K562 (cell line): ENCODE results near the gene OR2AJ1. TPM values are rescaled to one million over a fixed set of nuclear protein-coding genes. Genes with fewer than 3 reads are reported as not detected.
A peak's percentile ranks its signal among the peaks of the same experiment; 100 is the strongest.

Source experiments
- ATAC-seq: fragments of 200-7000 bp; cut with Tn5 transposase; 3 replicates; pipeline ENCODE4 v1.9.1; 2020; ENCODE audit warnings: moderate library complexity
- BruUV-seq: library from RNA; stranded (reverse); fragments of 400-500 nt; replicated peaks from 2 replicates; lab custom pipeline; 2021; lab: Mats Ljungman, UMichigan
- CTCF ChIA-PET: fragments of 300-600 bp; formaldehyde crosslinking; extraction: SDS; loops from one replicate; lab custom pipeline; 2021; ENCODE audit warnings: low intra/inter-chr PET ratio; lab: Yijun Ruan, JAX
- POLR2A ChIA-PET: fragments of 300-600, 350-650 bp; sonication (Branson Sonifier 250); formaldehyde crosslinking; extraction: SDS; loops from one replicate; lab custom pipeline; 2021; ENCODE audit warnings: antibody characterized with exemption, inconsistent platforms; lab: Yijun Ruan, JAX
- DNase-seq, 4 experiments: peaks; one replicate each; pipeline versions ENCODE4 v3.0.0 to v3.0.0-alpha.2; 2011 to 2018; ENCODE audit warnings: low spot score in 3 of 4, mixed read lengths in 3 of 4; ENCODE audit errors: extremely low read depth in 1 of 4
- FAIRE-seq: peaks from 2 replicates; lab custom pipeline; 2011; peaks lifted over from hg19 to GRCh38; lab: Jason Lieb, UNC
- H2AFZ ChIP-seq: 2 replicates; pipeline ENCODE4 v1.6.0; 2011; ENCODE audit warnings: low read depth, low read length, control low read depth, inconsistent platforms
- H3K27ac ChIP-seq: fragments of 200-600 bp; 3 replicates; pipeline ENCODE4 v1.8.0; 2011; ENCODE audit warnings: low read depth, mild to moderate bottlenecking, control low read depth, inconsistent platforms, low read length, moderate library complexity, mixed read lengths; ENCODE audit errors: extremely low read depth
- H3K27me3 ChIP-seq, 2 experiments: fragments of 300-600 bp in 1 of 2; 2 replicates in 1 of 2; 3 replicates in 1 of 2; pipeline versions ENCODE4 v1.6.0 to v1.8.0; 2011; ENCODE audit warnings: inconsistent platforms in 2 of 2, low read length in 2 of 2, mild to moderate bottlenecking in 1 of 2, mixed read lengths in 1 of 2, moderate library complexity in 1 of 2; ENCODE audit not compliant: control insufficient read depth in 2 of 2, insufficient read depth in 2 of 2
- H3K36me3 ChIP-seq: fragments of 300-600 bp; 3 replicates; pipeline ENCODE4 v1.8.0; 2011; ENCODE audit warnings: mild to moderate bottlenecking, low read length, inconsistent platforms; ENCODE audit not compliant: control insufficient read depth, insufficient read depth
- H3K4me1 ChIP-seq, 2 experiments: fragments of 200-600 bp in 1 of 2; replicated peaks in 1 of 2; 2 replicates in 1 of 2; 3 replicates in 1 of 2; pipeline versions ENCODE4 v1.5.1 to v1.8.0; 2011; ENCODE audit warnings: inconsistent platforms in 2 of 2, low read length in 2 of 2, mild to moderate bottlenecking in 1 of 2, mixed read lengths in 1 of 2, moderate library complexity in 1 of 2; ENCODE audit not compliant: control insufficient read depth in 2 of 2, insufficient read depth in 2 of 2
- H3K4me2 ChIP-seq: 2 replicates; pipeline ENCODE4 v1.6.1; 2011; ENCODE audit warnings: low read length, control low read depth, inconsistent platforms, mixed read lengths; ENCODE audit not compliant: insufficient read depth
- H3K4me3 ChIP-seq: fragments of 200-600 bp; sonication (generic), shearing (Covaris generic); 2 replicates; pipeline ENCODE4 v1.5.1; 2016; ENCODE audit warnings: control low read depth, inconsistent platforms
- H3K79me2 ChIP-seq: fragments of 200-600 bp; 3 replicates; pipeline ENCODE4 v1.8.0; 2011; ENCODE audit warnings: low read length, inconsistent platforms; ENCODE audit not compliant: control insufficient read depth, insufficient read depth
- H3K9ac ChIP-seq, 2 experiments: 2 replicates each; pipeline versions ENCODE4 v1.6.0 to v1.6.1; 2011; ENCODE audit warnings: low read depth in 2 of 2, low read length in 2 of 2, control low read depth in 1 of 2, inconsistent platforms in 1 of 2, mild to moderate bottlenecking in 1 of 2, mixed read lengths in 1 of 2; ENCODE audit not compliant: insufficient read depth in 1 of 2
- H3K9me1 ChIP-seq: one replicate; pipeline ENCODE4 v1.6.0; 2011; ENCODE audit warnings: inconsistent platforms, mild to moderate bottlenecking, low read length, moderate library complexity; ENCODE audit not compliant: control insufficient read depth, insufficient read depth
- H3K9me3 ChIP-seq: replicated peaks from 2 replicates; pipeline ENCODE4 v1.5.1; 2011; ENCODE audit warnings: low read depth, low read length, inconsistent platforms; ENCODE audit not compliant: control insufficient read depth, insufficient read depth
- H4K20me1 ChIP-seq: replicated peaks from 2 replicates; pipeline ENCODE4 v1.6.1; 2011; ENCODE audit warnings: low read length, inconsistent platforms, mixed read lengths; ENCODE audit not compliant: control insufficient read depth, insufficient read depth
- CBFB ChIP-seq: sonication (generic); formaldehyde crosslinking; IDR thresholded peaks from 2 replicates; pipeline ENCODE4 v1.4.0; 2020; ENCODE audit warnings: mild to moderate bottlenecking, missing genetic modification reagents
- DMBX1 ChIP-seq: fragments of 250-450 bp; sonication (Bioruptor Pico); IDR thresholded peaks from 2 replicates; pipeline ENCODE4 v1.8.0; 2022; ENCODE audit warnings: inconsistent platforms, mild to moderate bottlenecking, moderate library complexity, borderline replicate concordance
- E2F5 ChIP-seq: sonication (generic); formaldehyde crosslinking; IDR thresholded peaks from 2 replicates; pipeline ENCODE4 v1.8.0; 2022; ENCODE audit warnings: mild to moderate bottlenecking, missing genetic modification reagents
- GTF3C2 ChIP-seq: IDR thresholded peaks from 3 replicates; pipeline ENCODE4 v1.6.1; 2011; ENCODE audit warnings: borderline replicate concordance, mild to moderate bottlenecking, moderate library complexity; ENCODE audit not compliant: insufficient read length; ENCODE audit errors: extremely low read depth
- MXI1 ChIP-seq: IDR thresholded peaks from 2 replicates; pipeline ENCODE4 v1.6.1; 2011; ENCODE audit warnings: low read depth, mild to moderate bottlenecking, improper control_type of control experiment, low read length
- PKNOX1 ChIP-seq: fragments of 450-650 bp; IDR thresholded peaks from 2 replicates; pipeline ENCODE4 v1.6.1; 2016
- SUPT5H ChIP-seq: fragments of 450-650 bp; IDR thresholded peaks from 2 replicates; pipeline ENCODE4 v1.6.1; 2016
- TFAP4 ChIP-seq: sonication (generic); formaldehyde crosslinking; IDR thresholded peaks from 2 replicates; pipeline ENCODE4 v1.8.0; 2022; ENCODE audit warnings: missing genetic modification reagents, mild to moderate bottlenecking, moderate library complexity, borderline replicate concordance
- TOE1 ChIP-seq, 2 experiments: fragments of 450-650 bp in 1 of 2; sonication (generic) in 1 of 2; formaldehyde crosslinking in 1 of 2; IDR thresholded peaks; 2 replicates each; pipeline versions ENCODE4 v1.7.1 to v1.8.0; 2016 to 2022; ENCODE audit warnings: borderline replicate concordance in 2 of 2, mild to moderate bottlenecking in 2 of 2, antibody characterized with exemption in 1 of 2, inconsistent platforms in 1 of 2, low read depth in 1 of 2, missing genetic modification reagents in 1 of 2, moderate library complexity in 1 of 2
- ZFP30 ChIP-seq: fragments of 250-450 bp; sonication (Bioruptor Pico); IDR thresholded peaks from 2 replicates; pipeline ENCODE4 v1.8.0; 2022; ENCODE audit warnings: moderate library complexity, mild to moderate bottlenecking, inconsistent platforms, borderline replicate concordance
- ZNF354B ChIP-seq: fragments of 250-450 bp; sonication (Bioruptor Pico); IDR thresholded peaks from 2 replicates; pipeline ENCODE4 v1.4.0; 2020
- ZNF655 ChIP-seq: fragments of 250-450 bp; sonication (Bioruptor Pico); IDR thresholded peaks from 2 replicates; pipeline ENCODE4 v1.5.0; 2021
- WGBS: fragments of 100-300 bp; shearing (Covaris generic); methylation state at CpG from one replicate; pipeline ENCODE4 v1.1.6; 2016; ENCODE audit warnings: low coverage, mixed read lengths; ENCODE audit not compliant: insufficient coverage; ENCODE audit errors: missing lambda C conversion rate; 5-methylcytosine and 5-hydroxymethylcytosine counted together
- in situ Hi-C: fragments of 300-500 bp; cut with MboI; formaldehyde crosslinking; loops from 4 replicates; pipeline ENCODE4 v1.15.0; 2018; ENCODE audit warnings: inconsistent platforms, mixed read lengths
- intact Hi-C: fragments of 100-400 bp; cut with micrococcal nuclease; formaldehyde crosslinking; loops from 2 replicates; pipeline ENCODE4 v1.14.2; 2022
- polyA plus RNA-seq, 8 experiments: library from polyadenylated mRNA; depleted of rRNA in 4 of 8; stranded (reverse) in 5 of 8; unstranded in 3 of 8; fragments of >200 nt; fragmentation: Nextera tagmentation in 2 of 8; fragmentation: Illumina TruSeq in 1 of 8; extraction: Ambion mirVana in 2 of 8; extraction: Trizol in 1 of 8; gene quantifications; 2 replicates each; pipeline versions ENCODE4 v1.2.1 to v1.2.3, GENCODE V29; 2011 to 2014; ENCODE audit warnings: inconsistent platforms in 1 of 8, missing spikeins in 1 of 8
- total RNA-seq, 7 experiments: library from RNA; depleted of rRNA in 6 of 7; stranded (reverse); fragments of >200 nt in 6 of 7; fragmentation: Illumina TruSeq in 2 of 7; extraction: Trizol in 2 of 7; gene quantifications; 2 replicates each; pipeline versions ENCODE4 v1.2.1 to v1.2.3, GENCODE V29; 2011 to 2021; ENCODE audit warnings: low replicate concordance in 1 of 7

OR2AJ1 gene
- total and polyA plus RNA-seq, 9 of the 15 experiments (the other 6 are each of a cell fraction or from before 2014, with no cell fraction given) = not detected

- WGBS = 4% methylated on average over 7 of the region's 7 CpGs
- Histone ChIP-seq H2AFZ (peak overlapping the region; percentile 57), H4K20me1 (no peaks in the 10 kb centered on the region)
- no peak for TF ChIP-seq GTF3C2
- TF ChIP-seq CBFB (CRISPR knock-in tag) = no peak
- TF ChIP-seq TFAP4 (CRISPR knock-in tag) = no peak
- no peak for TF ChIP-seq E2F5 (CRISPR knock-in tag)
- 0 out of 2 replicates have a peak, but pooled peaks have one; percentile 39 for TF ChIP-seq ZNF655
- no peak for TF ChIP-seq ZFP30 (CRISPR knock-in tag)
- no peak for TF ChIP-seq TOE1 (IDR thresholded peaks at IDR 0.05; ENCODE audit: borderline replicate concordance)
- TF ChIP-seq TOE1 (CRISPR knock-in tag; IDR thresholded peaks at IDR 0.05; ENCODE audit: borderline replicate concordance, low read depth) = no peak
- TF ChIP-seq DMBX1 (CRISPR knock-in tag) = 0 out of 2 replicates have a peak, but pooled peaks have one; percentile 61
- peak; percentile 87 for TF ChIP-seq PKNOX1
- TF ChIP-seq SUPT5H = no peak
- TF ChIP-seq MXI1 = no peak
- TF ChIP-seq ZNF354B (CRISPR knock-in tag) = no peak
Measured at GRCh38 chr1:247906504-247907047, 18.1 kb upstream of the OR2AJ1 start.

More at GRCh38 chr1:247906504-247907047, 18.1 kb upstream of the OR2AJ1 start:
- BruUV-seq = no TSS peak
- Histone ChIP-seq H3K9ac (0 out of 4 replicates have a peak overlapping the region, but pooled peaks of 1 of the 2 experiments have one; percentile 2), H3K36me3 (no peaks in the 10 kb centered on the region), H3K27me3 (no peaks in the 10 kb centered on the region), H3K9me3 (peaks cover 5% of the 10 kb centered on the region), H3K9me1 (no peaks in the 10 kb centered on the region), H3K27ac (peak overlapping the region; percentile 47; the same call in 1 of the 3 replicates), H3K79me2 (no peaks in the 10 kb centered on the region), H3K4me1 (peaks cover 0 to 13% of the 10 kb centered on the region in 2 experiments; a peak in 3 of 5 replicates), H3K4me2 (peak overlapping the region; percentile 59), H3K4me3 (0 out of 2 replicates have a peak overlapping the region, but pooled peaks have one; percentile 7)
- peak; percentile 91 for ATAC-seq
- in situ Hi-C loops = no loop called here
- intact Hi-C loops = no loop called here
- ChIA-PET POLR2A (interaction anchor here (0.8 to 1.6 kb wide), 5 partner anchors 10 to 49 kb away, joined by 3 to 8 read pairs (median 4); no protein-coding TSS in a partner anchor), CTCF (no interaction called here)
- FAIRE-seq = peak; percentile 76
- DNase-seq = peak in 2 of 4 experiments; percentile 67 to 69
